Trophoblast cell (in vitro differentiated cells and primary cell): ENCODE data around the gene NDUFAF8.

Source experiments
- DNase-seq, 2 donors: peaks; one replicate each; pipeline ENCODE4 v3.0.0-alpha.2; 2016
- H2AFZ ChIP-seq: 2 replicates; pipeline ENCODE4 v1.6.1; 2013; ENCODE audit warnings: low read length, moderate library complexity, mild to moderate bottlenecking; ENCODE audit not compliant: insufficient read depth, poor library complexity
- H2AK5ac ChIP-seq: 2 replicates; pipeline ENCODE4 v1.6.1; 2013; ENCODE audit warnings: mild to moderate bottlenecking, low read length
- H2BK120ac ChIP-seq: 2 replicates; pipeline ENCODE4 v1.6.1; 2013; ENCODE audit warnings: low read length, mild to moderate bottlenecking, moderate library complexity; ENCODE audit not compliant: insufficient read depth, poor library complexity
- H2BK12ac ChIP-seq: 2 replicates; pipeline ENCODE4 v1.6.1; 2013; ENCODE audit warnings: mild to moderate bottlenecking, low read length, moderate library complexity
- H2BK5ac ChIP-seq: 2 replicates; pipeline ENCODE4 v1.6.1; 2013; ENCODE audit warnings: low read length, low read depth, moderate library complexity, mild to moderate bottlenecking; ENCODE audit not compliant: poor library complexity
- H3K14ac ChIP-seq: 2 replicates; pipeline ENCODE4 v1.6.1; 2013; ENCODE audit warnings: mild to moderate bottlenecking, low read length
- H3K18ac ChIP-seq: 2 replicates; pipeline ENCODE4 v1.6.1; 2013; ENCODE audit warnings: mild to moderate bottlenecking, low read length
- H3K23ac ChIP-seq: 2 replicates; pipeline ENCODE4 v1.6.1; 2013; ENCODE audit warnings: low read length
- H3K27ac ChIP-seq: 2 replicates; pipeline ENCODE4 v1.5.1; 2013; ENCODE audit warnings: low read depth, mild to moderate bottlenecking, inconsistent platforms, low read length, moderate library complexity
- H3K27me3 ChIP-seq: 2 replicates; pipeline ENCODE4 v1.6.1; 2013; ENCODE audit warnings: inconsistent platforms, mild to moderate bottlenecking, low read length, moderate library complexity; ENCODE audit not compliant: insufficient read depth
- H3K36me3 ChIP-seq, 2 experiments: 1 replicate in 1 of 2; 2 replicates in 1 of 2; pipeline ENCODE4 v1.6.1; 2013; ENCODE audit warnings: low read length in 2 of 2, mild to moderate bottlenecking in 2 of 2, moderate library complexity in 1 of 2; ENCODE audit not compliant: insufficient read depth in 2 of 2, control insufficient read depth in 1 of 2
- H3K4ac ChIP-seq: 2 replicates; pipeline ENCODE4 v1.6.1; 2013; ENCODE audit warnings: low read depth, mild to moderate bottlenecking, low read length, moderate library complexity
- H3K4me1 ChIP-seq, 2 experiments: 1 replicate in 1 of 2; 2 replicates in 1 of 2; pipeline ENCODE4 v1.6.1; 2013; ENCODE audit warnings: low read length in 2 of 2, mild to moderate bottlenecking in 2 of 2, moderate library complexity in 1 of 2; ENCODE audit not compliant: insufficient read depth in 2 of 2, control insufficient read depth in 1 of 2
- H3K4me2 ChIP-seq: 2 replicates; pipeline ENCODE4 v1.6.1; 2013; ENCODE audit warnings: inconsistent platforms, mild to moderate bottlenecking, low read length, moderate library complexity
- H3K4me3 ChIP-seq: 2 replicates; pipeline ENCODE4 v1.5.1; 2013; ENCODE audit warnings: mild to moderate bottlenecking, low read depth, low read length, inconsistent platforms
- H3K79me1 ChIP-seq: one replicate; pipeline ENCODE4 v1.6.1; 2013; ENCODE audit warnings: low read length
- H3K79me2 ChIP-seq: 2 replicates; pipeline ENCODE4 v1.6.1; 2013; ENCODE audit warnings: low read length, mild to moderate bottlenecking; ENCODE audit not compliant: control insufficient read depth, insufficient read depth, poor library complexity
- H3K9ac ChIP-seq: 2 replicates; pipeline ENCODE4 v1.6.1; 2013; ENCODE audit warnings: mild to moderate bottlenecking, low read length
- H3K9me3 ChIP-seq: 2 replicates; pipeline ENCODE4 v1.6.1; 2013; ENCODE audit warnings: low read depth, mild to moderate bottlenecking, control low read depth, inconsistent platforms, low read length; ENCODE audit not compliant: insufficient read depth
- H4K12ac ChIP-seq: 2 replicates; pipeline ENCODE4 v1.6.1; 2013; ENCODE audit warnings: low read depth, mild to moderate bottlenecking, low read length, moderate library complexity
- H4K8ac ChIP-seq: 2 replicates; pipeline ENCODE4 v1.6.1; 2013; ENCODE audit warnings: low read depth, mild to moderate bottlenecking, low read length, moderate library complexity
- H4K91ac ChIP-seq: one replicate; pipeline ENCODE4 v1.6.1; 2013; ENCODE audit warnings: low read depth, mild to moderate bottlenecking, low read length, moderate library complexity
- WGBS: extraction: QIAGEN DNeasy Blood & Tissue Kit; methylation state at CpG from one replicate; pipeline ENCODE4 v1.1.7; 2013; ENCODE audit warnings: missing lambda C conversion rate; ENCODE audit not compliant: insufficient read length, insufficient coverage; ENCODE audit errors: extremely low coverage; 5-methylcytosine and 5-hydroxymethylcytosine counted together

Gene NDUFAF8

DNA sequence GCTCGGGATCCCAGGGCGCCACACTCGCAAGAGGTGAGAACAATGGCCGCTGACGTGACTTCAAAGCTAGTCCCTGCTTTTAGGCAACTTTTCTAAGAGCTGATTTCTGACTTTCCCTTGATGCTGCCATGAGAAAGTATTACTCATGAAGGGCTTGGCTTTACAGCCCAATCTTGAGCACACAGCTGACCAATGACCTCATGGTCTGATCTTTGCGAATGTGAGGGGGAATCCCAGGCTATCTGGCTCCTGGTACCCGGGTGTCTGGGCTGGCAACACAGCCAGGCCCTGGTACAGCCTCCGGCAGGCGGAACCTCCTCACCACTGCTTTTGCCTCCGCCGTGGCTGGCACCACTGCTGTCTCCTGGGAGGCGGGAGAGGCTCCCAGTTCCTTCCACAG, 17.5 kb downstream of the NDUFAF8 start:
- WGBS, result no CpG with 5 or more reads among the region's 12 CpGs
- Histone ChIP-seq H3K23ac (no peak overlapping the region), H3K4me2 (no peak overlapping the region)

DNA sequence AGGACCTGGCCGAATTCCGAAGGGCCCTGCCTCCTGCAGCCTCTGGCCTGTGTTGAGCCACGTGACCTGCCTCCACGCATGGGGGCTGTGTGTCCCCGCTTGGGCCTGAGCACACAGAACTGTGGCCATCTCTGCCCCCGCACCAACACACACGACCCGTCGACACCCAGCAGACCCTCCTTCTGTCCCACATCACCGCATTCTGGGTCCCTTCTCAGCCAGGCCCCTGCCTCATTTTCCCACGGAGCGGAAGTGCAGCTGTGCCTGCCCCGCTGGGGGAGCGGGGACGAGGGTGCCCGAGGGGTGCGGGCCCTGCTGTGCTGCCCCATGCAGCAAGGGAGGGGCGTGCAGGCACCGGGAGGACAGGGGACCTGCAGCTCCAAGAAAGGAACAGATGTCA, 18.4 kb downstream of the NDUFAF8 start:
- Histone ChIP-seq H3K4ac (no peak overlapping the region), H3K9me3 (peaks cover 4% of the 10 kb centered on the region), H2AK5ac (no peak overlapping the region), H2BK5ac (no peak overlapping the region), H4K12ac (no peak overlapping the region), H3K79me2 (no peaks in the 10 kb centered on the region), H2AFZ (no peak overlapping the region), H3K36me3 (peaks cover 50 to 66% of the 10 kb centered on the region in 2 experiments), H3K27ac (no peak overlapping the region), H2BK12ac (no peak overlapping the region), H3K27me3 (no peaks in the 10 kb centered on the region), H4K91ac (no peak overlapping the region), H3K9ac (no peak overlapping the region), H3K18ac (no peak overlapping the region), H4K8ac (no peak overlapping the region), H3K4me2 (no peak overlapping the region), H3K4me3 (no peak overlapping the region), H2BK120ac (no peak overlapping the region), H3K23ac (no peak overlapping the region), H3K4me1 (no peaks in the 10 kb centered on the region), H3K14ac (no peak overlapping the region), H3K79me1 (no peaks in the 10 kb centered on the region)
- no peak for DNase-seq
- no CpG with 5 or more reads among the region's 19 CpGs for WGBS

More for the DNA sequence above, 17.5 kb downstream of the NDUFAF8 start:
- H3K4me1 ChIP-seq, result no peaks in the 10 kb centered on the region
- no peak overlapping the region for H3K14ac ChIP-seq
- no peaks in the 10 kb centered on the region for H3K79me2 ChIP-seq
- no peak overlapping the region for H2BK120ac ChIP-seq
- H4K12ac ChIP-seq, result no peak overlapping the region
- H2BK12ac ChIP-seq, result no peak overlapping the region
- no peak overlapping the region for H2BK5ac ChIP-seq
- H3K4ac ChIP-seq, result no peak overlapping the region
- no peak overlapping the region for H3K27ac ChIP-seq
- H2AK5ac ChIP-seq, result no peak overlapping the region
- no peak overlapping the region for H4K8ac ChIP-seq
- DNase-seq, result no peak
- H2AFZ ChIP-seq, result no peak overlapping the region
- no peaks in the 10 kb centered on the region for H3K79me1 ChIP-seq
- H4K91ac ChIP-seq, result no peak overlapping the region
- peaks cover 52 to 66% of the 10 kb centered on the region in 2 experiments for H3K36me3 ChIP-seq
- no peak overlapping the region for H3K18ac ChIP-seq
- no peaks in the 10 kb centered on the region for H3K27me3 ChIP-seq
- H3K9ac ChIP-seq, result no peak overlapping the region
- H3K9me3 ChIP-seq, result peaks cover 4% of the 10 kb centered on the region
- no peak overlapping the region for H3K4me3 ChIP-seq

- H3K79me2 ChIP-seq, result no peaks in the 10 kb centered on the region
- no peak overlapping the region for H3K14ac ChIP-seq
- H3K4me1 ChIP-seq, result no peaks in the 10 kb centered on the region
- H2AK5ac ChIP-seq, result no peak overlapping the region
- WGBS, result no CpG with 5 or more reads among the region's 20 CpGs
- no peak overlapping the region for H3K23ac ChIP-seq
- no peak overlapping the region for H3K18ac ChIP-seq
- H3K4me3 ChIP-seq, result no peak overlapping the region
- no peak overlapping the region for H3K4ac ChIP-seq
- peaks cover 4% of the 10 kb centered on the region for H3K9me3 ChIP-seq
- H3K36me3 ChIP-seq, result peaks cover 49 to 67% of the 10 kb centered on the region in 2 experiments
- H2BK5ac ChIP-seq, result no peak overlapping the region
- H2AFZ ChIP-seq, result no peak overlapping the region
- no peak overlapping the region for H2BK12ac ChIP-seq
- H3K9ac ChIP-seq, result no peak overlapping the region
- no peak overlapping the region for H4K8ac ChIP-seq
- H2BK120ac ChIP-seq, result no peak overlapping the region
- DNase-seq, result no peak
- no peak overlapping the region for H4K91ac ChIP-seq
- no peaks in the 10 kb centered on the region for H3K27me3 ChIP-seq
- H3K79me1 ChIP-seq, result no peaks in the 10 kb centered on the region
- no peak overlapping the region for H4K12ac ChIP-seq
- H3K27ac ChIP-seq, result no peak overlapping the region
- no peak overlapping the region for H3K4me2 ChIP-seq
Measured at GRCh38 chr17:81258292-81258691, 19.2 kb downstream of the NDUFAF8 start.

DNA sequence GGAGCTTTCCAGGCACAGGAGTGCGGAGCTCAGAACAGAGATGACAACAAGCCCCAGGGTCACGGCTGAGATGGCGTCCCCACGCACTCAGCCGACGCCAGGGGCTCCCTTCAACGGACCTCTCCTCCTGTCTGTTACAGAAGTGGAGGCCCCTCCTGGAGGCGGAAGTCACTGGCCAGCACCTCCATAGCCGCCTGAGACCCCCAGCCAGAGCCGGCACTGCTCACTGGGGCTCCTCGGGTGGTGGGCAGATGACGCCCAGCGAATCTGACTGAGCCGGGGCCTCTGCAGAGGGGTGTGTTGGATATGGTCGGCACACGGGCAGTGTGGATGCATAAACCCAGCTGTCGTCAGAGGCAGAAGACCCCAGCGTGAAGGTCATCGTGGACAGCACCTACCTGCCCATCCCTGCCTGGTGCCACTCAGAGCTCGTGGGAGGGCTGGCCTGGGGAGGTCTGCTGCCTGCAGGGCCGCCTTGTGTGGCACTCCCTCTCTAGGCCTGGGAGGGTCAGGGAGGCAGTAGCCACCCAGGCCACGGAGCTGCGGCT, 20.0 kb downstream of the NDUFAF8 start:
- no peak overlapping the region for H4K91ac ChIP-seq
- no peaks in the 10 kb centered on the region for H3K79me1 ChIP-seq
- H2BK5ac ChIP-seq, result no peak overlapping the region
- no peak for DNase-seq
- H3K4ac ChIP-seq, result no peak overlapping the region
- H3K9ac ChIP-seq, result no peak overlapping the region
- no peaks in the 10 kb centered on the region for H3K4me1 ChIP-seq
- H2BK12ac ChIP-seq, result no peak overlapping the region
- no peak overlapping the region for H2AK5ac ChIP-seq
- no peak overlapping the region for H3K14ac ChIP-seq
- no peak overlapping the region for H3K4me3 ChIP-seq
- no peak overlapping the region for H3K23ac ChIP-seq
- H3K27ac ChIP-seq, result no peak overlapping the region
- WGBS, result no CpG with 5 or more reads among the region's 23 CpGs
- H4K8ac ChIP-seq, result no peak overlapping the region
- no peaks in the 10 kb centered on the region for H3K79me2 ChIP-seq
- no peak overlapping the region for H3K4me2 ChIP-seq
- no peaks in the 10 kb centered on the region for H3K27me3 ChIP-seq
- peaks cover 58 to 75% of the 10 kb centered on the region in 2 experiments for H3K36me3 ChIP-seq
- no peak overlapping the region for H2AFZ ChIP-seq
- no peak overlapping the region for H3K18ac ChIP-seq
- no peak overlapping the region for H2BK120ac ChIP-seq
- H3K9me3 ChIP-seq, result no peaks in the 10 kb centered on the region
- no peak overlapping the region for H4K12ac ChIP-seq
